ENCODE results near the gene DGKK.

The DGKK gene

GRCh38 chrX:50407976-50408375, 62.6 kb downstream of the DGKK start:
- no peak for DNase-seq

GRCh38 chrX:50403903-50404302, 66.7 kb downstream of the DGKK start:
- no peak for DNase-seq

GRCh38 chrX:50402886-50403285, 67.7 kb downstream of the DGKK start:
- DNase-seq: no peak

- no peak for DNase-seq
These were observed 76.7 kb downstream of the DGKK start for GRCh38 chrX:50393902-50394301.

- DNase-seq: no peak
These were observed 84.1 kb downstream of the DGKK start for GRCh38 chrX:50386520-50386919.

- no peak for DNase-seq
These were observed 88.8 kb downstream of the DGKK start for GRCh38 chrX:50381729-50382415.

- no peak for DNase-seq
These were observed 95.0 kb downstream of the DGKK start for GRCh38 chrX:50375481-50376267.

GRCh38 chrX:50372966-50373365, 97.7 kb downstream of the DGKK start:
- peak; percentile 3 to 44 for DNase-seq

- no peak for DNase-seq
These were observed 126.7 kb downstream of the DGKK start for GRCh38 chrX:50343917-50344316.

- DNase-seq: no peak
These were observed 137.3 kb downstream of the DGKK start for GRCh38 chrX:50333308-50333707.

GRCh38 chrX:50332668-50333067, 138.0 kb downstream of the DGKK start:
- DNase-seq: peak in 1 of 2 experiments; percentile 1

GRCh38 chrX:50327235-50327634, 143.4 kb downstream of the DGKK start:
- no peak for DNase-seq

All from Kasumi-1 (cell line).